GM19351 (cell line): ENCODE measurements around the gene DNAH10.

Experiments
- ATAC-seq: cut with Tn5 transposase; IDR thresholded peaks from one replicate; pipeline ENCODE4 v1.9.1; 2021; ENCODE audit warnings: mild to moderate bottlenecking, moderate library complexity; ENCODE audit not compliant: unreplicated experiment

The DNAH10 gene

DNA sequence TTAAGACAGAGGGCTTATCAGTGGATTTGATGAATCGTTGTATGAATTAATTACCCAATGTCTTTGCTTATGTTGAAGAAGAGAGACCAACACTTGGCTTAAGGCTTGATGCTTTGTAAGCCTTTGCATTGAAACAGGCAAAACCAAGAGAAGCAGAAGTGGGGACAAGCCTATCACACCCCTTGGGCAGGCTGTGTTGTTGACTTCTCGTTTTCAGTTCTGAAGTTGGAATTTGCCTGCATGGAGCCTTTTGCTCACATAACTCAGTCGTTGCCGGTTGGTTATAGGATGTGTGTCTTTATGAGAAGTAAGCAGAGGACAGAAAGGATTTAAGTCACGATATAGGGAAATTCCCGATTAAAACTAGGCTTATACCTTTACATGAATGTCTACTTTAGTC, 115.9 kb downstream of the DNAH10 start:
- ATAC-seq, result no peak

- ATAC-seq, result no peak
These were observed 117.0 kb downstream of the DNAH10 start for GRCh38 chr12:123879101-123879500.

GRCh38 chr12:123879691-123880090, 117.6 kb downstream of the DNAH10 start:
- ATAC-seq, result no peak

DNA sequence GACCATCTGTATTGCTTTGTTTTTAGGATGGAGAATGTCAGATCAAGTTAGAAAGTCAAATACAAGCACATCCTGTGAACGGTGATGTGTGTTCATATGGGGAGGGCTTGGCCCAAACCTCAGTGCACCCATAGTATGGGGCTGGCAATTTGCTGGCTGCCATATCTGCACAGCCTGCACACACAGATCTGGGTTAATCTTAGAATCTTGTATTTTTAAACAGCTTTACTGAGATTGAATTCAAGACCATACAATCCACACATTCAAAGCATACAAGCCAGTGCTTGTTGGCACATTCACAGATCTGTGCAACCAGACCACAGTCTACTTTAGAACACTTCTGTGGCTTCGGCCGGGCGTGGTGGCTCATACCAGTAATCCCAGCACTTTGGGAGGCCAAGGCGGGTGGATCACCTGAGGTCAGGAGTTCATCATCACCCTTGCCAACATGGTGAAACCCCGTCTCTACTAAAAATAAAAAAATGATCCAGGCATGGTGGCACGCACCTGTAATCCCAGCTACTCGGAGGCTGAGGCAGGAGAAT, 120.1 kb downstream of the DNAH10 start:
- no peak for ATAC-seq

DNA sequence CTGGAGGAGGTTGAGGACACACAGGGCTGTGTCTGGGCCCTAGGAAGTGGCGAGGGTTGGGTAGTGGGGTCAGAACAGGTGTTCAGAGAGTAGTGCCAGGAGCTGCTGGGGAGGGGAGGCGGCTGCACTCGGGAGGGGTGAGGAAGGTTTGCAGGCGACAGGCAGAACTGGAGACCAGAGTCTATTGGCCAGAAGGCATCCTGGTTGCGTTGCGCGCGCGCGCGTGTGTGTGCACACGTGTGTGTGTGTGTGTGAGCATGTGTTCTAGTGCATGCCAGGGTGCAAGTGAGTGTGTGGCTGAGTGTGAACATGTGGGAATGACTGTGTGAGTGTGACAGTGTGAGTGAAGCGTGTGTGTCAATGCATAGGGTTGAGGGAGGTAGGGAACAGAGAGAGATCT, 124.2 kb downstream of the DNAH10 start:
- no peak for ATAC-seq

GRCh38 chr12:123886931-123887582, 125.0 kb downstream of the DNAH10 start:
- ATAC-seq, result no peak

DNA sequence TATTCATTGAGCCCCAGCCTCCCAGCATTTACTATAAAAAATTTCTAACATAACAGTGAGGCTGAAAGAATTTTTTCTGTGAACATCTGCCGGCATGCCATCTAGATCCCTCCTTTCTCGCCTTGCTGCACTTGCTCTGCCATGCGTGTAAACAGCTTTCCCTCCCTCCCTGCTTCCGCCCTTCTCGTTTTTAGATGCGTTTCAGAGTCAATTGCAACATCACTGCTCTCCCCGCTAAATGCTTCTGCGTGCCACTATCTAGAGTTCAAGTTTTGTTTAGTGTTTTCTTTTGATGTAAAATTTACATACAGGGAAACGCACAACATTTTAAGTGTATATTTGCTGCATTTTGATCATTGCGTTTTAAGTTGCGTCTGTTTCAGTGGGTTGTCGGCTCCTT, 126.9 kb downstream of the DNAH10 start:
- no peak for ATAC-seq

DNA sequence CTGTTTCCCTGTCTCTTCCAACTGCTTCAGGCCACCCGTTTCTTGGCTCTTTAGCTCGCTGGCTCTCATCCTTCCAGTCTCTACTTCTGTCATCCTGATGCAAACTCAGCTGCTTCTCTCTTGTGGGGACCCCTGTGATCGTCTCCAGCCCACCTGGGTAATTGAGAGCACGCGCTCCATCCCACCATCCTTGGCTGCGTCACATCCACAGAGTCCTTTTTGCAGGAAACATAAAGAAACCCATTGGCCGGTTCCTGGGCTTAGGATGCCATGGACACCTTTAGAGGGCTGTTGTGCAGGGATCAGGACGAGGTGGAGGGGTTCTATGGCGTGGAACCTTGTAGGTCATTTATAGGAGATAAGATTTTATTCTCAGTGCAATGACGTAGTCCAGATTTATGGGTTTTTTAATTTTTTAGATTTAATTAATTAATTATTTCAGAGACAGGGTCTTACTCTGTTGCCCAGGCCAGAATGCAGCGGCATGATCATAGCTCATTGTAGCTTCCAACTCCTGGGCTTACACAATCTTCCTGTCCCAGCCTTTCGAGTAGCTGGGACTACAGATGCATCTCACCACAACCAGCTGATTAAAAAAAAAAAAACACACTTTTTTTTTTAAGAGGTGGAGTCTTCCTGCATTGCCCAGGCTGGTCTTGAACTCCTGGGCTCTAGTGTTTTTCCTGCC, 127.9 kb downstream of the DNAH10 start:
- ATAC-seq, result no peak

DNA sequence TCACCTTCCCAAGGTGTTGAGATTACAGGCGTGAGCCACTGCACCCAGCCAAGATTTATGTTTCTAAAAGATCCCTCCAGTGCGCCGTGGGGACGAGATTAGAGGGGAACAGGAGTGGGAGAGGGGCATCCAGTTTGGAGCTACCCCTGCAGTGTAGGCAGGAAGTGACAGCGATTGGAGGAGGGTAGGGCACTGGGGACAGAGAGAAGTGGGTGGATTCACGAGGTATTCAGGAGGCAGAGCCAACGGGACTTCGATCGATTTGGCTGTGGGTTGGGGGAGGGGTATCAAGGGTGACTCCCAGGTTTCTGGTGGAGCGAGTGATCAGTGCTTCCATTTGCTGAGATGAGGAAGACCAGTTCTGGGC, 128.4 kb downstream of the DNAH10 start:
- no peak for ATAC-seq

GRCh38 chr12:123891011-123891410, 128.9 kb downstream of the DNAH10 start:
- ATAC-seq, result no peak

GRCh38 chr12:123891516-123892179, 129.5 kb downstream of the DNAH10 start:
- no peak for ATAC-seq

- ATAC-seq, result no peak
These were observed 130.1 kb downstream of the DNAH10 start for GRCh38 chr12:123892180-123892559.

- no peak for ATAC-seq
These were observed 130.8 kb downstream of the DNAH10 start for GRCh38 chr12:123892853-123893252.

- ATAC-seq, result no peak
These were observed 131.2 kb downstream of the DNAH10 start for GRCh38 chr12:123893276-123893675.

GRCh38 chr12:123894823-123895345, 132.8 kb downstream of the DNAH10 start:
- ATAC-seq, result no peak

DNA sequence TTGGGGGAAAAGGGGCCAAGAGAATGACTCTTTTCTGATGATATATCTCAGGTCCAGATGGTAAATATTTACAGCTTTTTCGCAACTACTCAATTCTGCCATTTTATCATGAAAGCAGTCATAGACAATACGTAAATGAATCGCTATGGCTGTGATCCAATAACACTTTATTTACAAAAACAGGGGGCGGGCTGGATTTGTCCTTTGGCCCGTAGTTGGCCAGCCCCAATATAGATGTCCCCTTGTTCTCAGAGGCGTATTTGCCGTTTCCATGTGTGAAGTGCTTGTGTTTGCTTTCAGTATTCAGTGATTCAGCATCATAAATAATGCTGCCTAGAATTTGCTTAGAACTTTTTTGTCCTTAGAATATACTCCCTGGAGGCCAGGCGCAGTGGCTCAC, 133.3 kb downstream of the DNAH10 start:
- ATAC-seq, result no peak

GRCh38 chr12:123896767-123897166, 134.7 kb downstream of the DNAH10 start:
- no peak for ATAC-seq

GRCh38 chr12:123897221-123897620, 135.1 kb downstream of the DNAH10 start:
- no peak for ATAC-seq

DNA sequence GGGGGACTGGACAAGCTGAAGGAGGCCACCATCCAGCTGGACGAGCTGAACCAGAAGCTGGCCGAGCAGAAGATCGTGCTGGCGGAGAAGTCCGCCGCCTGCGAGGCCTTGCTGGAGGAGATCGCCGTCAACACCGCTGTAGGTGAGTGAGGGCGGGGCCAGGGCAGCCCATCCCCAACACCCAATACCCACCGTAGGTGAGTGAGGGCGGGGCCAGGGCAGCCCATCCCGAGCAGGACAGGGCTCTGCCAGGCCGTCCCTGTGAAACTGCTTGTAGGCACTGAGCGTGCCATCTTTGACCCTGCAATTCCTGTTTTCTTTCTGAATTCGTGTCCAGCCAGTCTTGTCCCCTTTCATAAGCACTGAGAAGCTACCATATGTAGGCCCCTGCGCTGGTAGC, 136.6 kb downstream of the DNAH10 start:
- no peak for ATAC-seq

GRCh38 chr12:123899368-123899767, 137.3 kb downstream of the DNAH10 start:
- ATAC-seq, result no peak

GRCh38 chr12:123900871-123901376, 138.8 kb downstream of the DNAH10 start:
- ATAC-seq, result no peak

- ATAC-seq, result no peak
These were observed 140.7 kb downstream of the DNAH10 start for GRCh38 chr12:123902821-123903220.
